Gastroesophageal sphincter (tissue), 3 donors: ENCODE measurements around the gene THADA.

ENCODE experiments used
- POLR2AphosphoS5 ChIP-seq: sonication (generic); formaldehyde crosslinking; IDR thresholded peaks from one replicate; pipeline ENCODE4 v1.6.1; 2017; ENCODE audit warnings: antibody characterized with exemption
- TF ChIP-seq, protein P1 (sequence below), 4 experiments: fragments of 200-600 bp in 2 of 4; fragments of 450-650 bp in 2 of 4; sonication (generic) in 1 of 4; IDR thresholded peaks; one replicate each; pipeline ENCODE4 v1.5.1; 2017 to 2019; ENCODE audit warnings: antibody characterized with exemption in 4 of 4, mild to moderate bottlenecking in 2 of 4, moderate library complexity in 2 of 4

DNA sequence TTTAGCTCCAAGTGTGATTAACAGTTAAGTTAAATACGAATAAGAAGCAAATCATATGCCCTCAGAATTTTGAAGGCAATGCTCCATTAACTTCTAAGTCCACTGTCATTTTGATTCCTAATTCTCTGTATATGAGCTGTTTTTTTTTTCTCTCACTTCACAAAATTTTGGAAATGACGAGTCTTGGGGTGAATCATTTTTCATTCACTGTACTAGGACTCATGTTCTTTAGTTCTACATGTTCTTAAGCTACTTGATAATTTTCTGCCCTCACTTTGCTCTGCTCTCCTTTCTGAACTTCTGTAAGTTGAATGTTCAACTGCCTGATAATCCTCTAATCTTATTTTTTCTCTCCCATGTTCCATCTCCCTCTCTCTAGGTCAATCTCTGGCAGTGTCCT lies 141.0 kb downstream of the THADA start:
- TF ChIP-seq POLR2AphosphoS5 = no peak
- TF ChIP-seq, protein P1, sequence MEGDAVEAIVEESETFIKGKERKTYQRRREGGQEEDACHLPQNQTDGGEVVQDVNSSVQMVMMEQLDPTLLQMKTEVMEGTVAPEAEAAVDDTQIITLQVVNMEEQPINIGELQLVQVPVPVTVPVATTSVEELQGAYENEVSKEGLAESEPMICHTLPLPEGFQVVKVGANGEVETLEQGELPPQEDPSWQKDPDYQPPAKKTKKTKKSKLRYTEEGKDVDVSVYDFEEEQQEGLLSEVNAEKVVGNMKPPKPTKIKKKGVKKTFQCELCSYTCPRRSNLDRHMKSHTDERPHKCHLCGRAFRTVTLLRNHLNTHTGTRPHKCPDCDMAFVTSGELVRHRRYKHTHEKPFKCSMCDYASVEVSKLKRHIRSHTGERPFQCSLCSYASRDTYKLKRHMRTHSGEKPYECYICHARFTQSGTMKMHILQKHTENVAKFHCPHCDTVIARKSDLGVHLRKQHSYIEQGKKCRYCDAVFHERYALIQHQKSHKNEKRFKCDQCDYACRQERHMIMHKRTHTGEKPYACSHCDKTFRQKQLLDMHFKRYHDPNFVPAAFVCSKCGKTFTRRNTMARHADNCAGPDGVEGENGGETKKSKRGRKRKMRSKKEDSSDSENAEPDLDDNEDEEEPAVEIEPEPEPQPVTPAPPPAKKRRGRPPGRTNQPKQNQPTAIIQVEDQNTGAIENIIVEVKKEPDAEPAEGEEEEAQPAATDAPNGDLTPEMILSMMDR (IDR thresholded peaks at IDR 0.05) = no peak
